ENCODE data around the gene KRT72.

The KRT72 gene

DNA sequence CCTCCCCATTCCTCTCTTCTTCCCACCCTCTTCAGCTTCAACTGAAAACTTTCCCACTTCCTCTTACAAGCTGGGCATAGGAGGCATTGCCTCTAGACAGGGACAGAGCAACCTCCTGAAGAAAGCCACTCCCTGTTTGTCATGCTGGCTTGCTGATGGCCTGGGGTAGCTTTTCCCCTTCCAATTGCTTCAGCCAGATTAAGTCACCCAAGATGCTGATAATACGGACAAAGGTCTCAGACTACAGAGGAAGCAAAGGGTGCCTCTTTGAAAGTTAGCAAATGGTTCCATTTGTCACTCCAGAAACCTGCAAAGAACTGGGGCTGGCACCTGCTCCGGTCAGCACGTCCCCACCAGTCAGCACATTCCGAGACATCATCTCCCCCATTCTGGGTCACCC lies 44.7 kb upstream of the KRT72 start:
- H3K27ac ChIP-seq (ENCODE audit: low read depth, low read length), result no peak overlapping the region
- H3K36me3 ChIP-seq (ENCODE audit: control insufficient read depth, low read length), result no peaks in the 10 kb centered on the region
- TF ChIP-seq, protein P1, sequence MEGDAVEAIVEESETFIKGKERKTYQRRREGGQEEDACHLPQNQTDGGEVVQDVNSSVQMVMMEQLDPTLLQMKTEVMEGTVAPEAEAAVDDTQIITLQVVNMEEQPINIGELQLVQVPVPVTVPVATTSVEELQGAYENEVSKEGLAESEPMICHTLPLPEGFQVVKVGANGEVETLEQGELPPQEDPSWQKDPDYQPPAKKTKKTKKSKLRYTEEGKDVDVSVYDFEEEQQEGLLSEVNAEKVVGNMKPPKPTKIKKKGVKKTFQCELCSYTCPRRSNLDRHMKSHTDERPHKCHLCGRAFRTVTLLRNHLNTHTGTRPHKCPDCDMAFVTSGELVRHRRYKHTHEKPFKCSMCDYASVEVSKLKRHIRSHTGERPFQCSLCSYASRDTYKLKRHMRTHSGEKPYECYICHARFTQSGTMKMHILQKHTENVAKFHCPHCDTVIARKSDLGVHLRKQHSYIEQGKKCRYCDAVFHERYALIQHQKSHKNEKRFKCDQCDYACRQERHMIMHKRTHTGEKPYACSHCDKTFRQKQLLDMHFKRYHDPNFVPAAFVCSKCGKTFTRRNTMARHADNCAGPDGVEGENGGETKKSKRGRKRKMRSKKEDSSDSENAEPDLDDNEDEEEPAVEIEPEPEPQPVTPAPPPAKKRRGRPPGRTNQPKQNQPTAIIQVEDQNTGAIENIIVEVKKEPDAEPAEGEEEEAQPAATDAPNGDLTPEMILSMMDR (IDR thresholded peaks at IDR 0.05; ENCODE audit: low read depth, low read length, poor library complexity, severe bottlenecking), result no peak
- no peak for TF ChIP-seq EZH2phosphoT487 (IDR thresholded peaks at IDR 0.05; ENCODE audit: borderline replicate concordance, low read length)
- no peaks in the 10 kb centered on the region for H3K4me1 ChIP-seq (ENCODE audit: control insufficient read depth, low read length)
- no peaks in the 10 kb centered on the region for H3K79me2 ChIP-seq (ENCODE audit: control insufficient read depth, low read length)
- H3K27me3 ChIP-seq (ENCODE audit: control insufficient read depth, low read length), result peaks cover 9% of the 10 kb centered on the region; the same call in 1 of the 2 replicates
- H4K20me1 ChIP-seq (ENCODE audit: control insufficient read depth, insufficient read depth, low read depth, low read length), result no peaks in the 10 kb centered on the region
- no peaks in the 10 kb centered on the region for H3K9me2 ChIP-seq (replicated peaks; ENCODE audit: control insufficient read depth, low read length)
- no peak overlapping the region for H3K4me2 ChIP-seq (ENCODE audit: low read length)
- no peaks in the 10 kb centered on the region for H3K9me3 ChIP-seq (ENCODE audit: control insufficient read depth, insufficient read depth, low read length)
- H3F3A ChIP-seq (ENCODE audit: control insufficient read depth, insufficient read depth), result no peaks in the 10 kb centered on the region
- no peak overlapping the region for H3K4me3 ChIP-seq (ENCODE audit: low read length)

DNA sequence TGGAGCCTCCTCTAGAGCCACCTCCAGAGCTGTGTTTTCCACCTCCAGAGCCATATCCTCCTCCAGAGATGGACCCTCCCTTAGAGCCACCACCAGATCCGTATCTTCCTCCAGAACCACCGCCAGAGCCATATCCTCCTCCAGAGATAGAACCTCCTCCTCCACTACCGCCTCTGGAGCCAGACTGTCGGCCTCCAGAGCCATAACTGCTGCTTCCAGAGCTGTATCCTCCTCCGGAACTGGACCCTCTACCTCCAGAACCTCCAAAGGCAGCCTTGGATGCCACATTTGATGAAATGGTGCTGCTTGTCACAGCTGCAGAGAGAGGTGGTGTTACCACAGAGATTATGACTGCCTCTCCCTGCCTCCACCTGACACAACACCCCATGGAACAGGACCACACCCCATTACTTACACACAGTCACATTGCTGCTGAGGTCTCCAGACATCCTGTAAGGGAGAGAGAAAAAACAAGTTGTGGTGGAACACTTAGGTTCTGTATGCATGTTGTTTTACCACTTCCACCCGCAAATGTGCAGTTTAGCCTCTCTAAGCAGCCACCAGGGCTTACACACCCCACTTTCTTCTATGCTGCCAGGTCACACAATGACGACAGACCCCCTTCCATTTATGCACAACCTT lies 44.0 kb upstream of the KRT72 start:
- Histone ChIP-seq H3K4me2 (ENCODE audit: low read length) (no peak overlapping the region), H3K27me3 (ENCODE audit: control insufficient read depth, low read length) (peaks cover 12% of the 10 kb centered on the region; the same call in 1 of the 2 replicates), H3K36me3 (ENCODE audit: control insufficient read depth, low read length) (no peaks in the 10 kb centered on the region), H3F3A (ENCODE audit: control insufficient read depth, insufficient read depth) (no peaks in the 10 kb centered on the region), H3K9me3 (ENCODE audit: control insufficient read depth, insufficient read depth, low read length) (no peaks in the 10 kb centered on the region), H3K4me1 (ENCODE audit: control insufficient read depth, low read length) (no peaks in the 10 kb centered on the region), H3K4me3 (ENCODE audit: low read length) (no peak overlapping the region), H4K20me1 (ENCODE audit: control insufficient read depth, insufficient read depth, low read depth, low read length) (no peaks in the 10 kb centered on the region), H3K9me2 (replicated peaks; ENCODE audit: control insufficient read depth, low read length) (no peaks in the 10 kb centered on the region), H3K79me2 (ENCODE audit: control insufficient read depth, low read length) (no peaks in the 10 kb centered on the region), H3K27ac (ENCODE audit: low read depth, low read length) (no peak overlapping the region)
- no peak for TF ChIP-seq EZH2phosphoT487 (IDR thresholded peaks at IDR 0.05; ENCODE audit: borderline replicate concordance, low read length)
- TF ChIP-seq, protein P1 (IDR thresholded peaks at IDR 0.05; ENCODE audit: low read depth, low read length, poor library complexity, severe bottlenecking), result no peak

DNA sequence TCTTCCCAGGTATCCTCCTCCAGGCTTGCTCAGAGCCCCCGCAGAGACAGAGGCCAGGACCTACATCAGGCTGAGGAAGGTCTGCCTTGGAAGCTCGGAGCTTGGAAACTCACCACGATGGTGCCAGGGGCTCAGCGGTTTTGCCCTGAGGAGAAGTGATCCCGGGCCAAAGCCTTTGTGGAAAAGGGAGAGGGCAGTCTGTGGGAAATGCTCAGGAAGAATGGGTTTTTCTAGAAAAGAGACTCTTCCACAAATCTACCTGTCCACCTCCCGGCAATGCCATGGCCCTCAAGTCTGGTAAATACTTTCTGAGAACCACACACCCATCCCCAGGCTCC lies 42.8 kb upstream of the KRT72 start:
- H3K79me2 ChIP-seq (ENCODE audit: control insufficient read depth, low read length), result no peaks in the 10 kb centered on the region
- no peaks in the 10 kb centered on the region for H3K4me1 ChIP-seq (ENCODE audit: control insufficient read depth, low read length)
- H3K4me3 ChIP-seq (ENCODE audit: low read length), result no peak overlapping the region
- H3K9me3 ChIP-seq (ENCODE audit: control insufficient read depth, insufficient read depth, low read length), result no peaks in the 10 kb centered on the region
- H3K4me2 ChIP-seq (ENCODE audit: low read length), result no peak overlapping the region
- H3K27me3 ChIP-seq (ENCODE audit: control insufficient read depth, low read length), result peaks cover 16% of the 10 kb centered on the region; the same call in 1 of the 2 replicates
- no peaks in the 10 kb centered on the region for H3K9me2 ChIP-seq (replicated peaks; ENCODE audit: control insufficient read depth, low read length)
- TF ChIP-seq, protein P1 (IDR thresholded peaks at IDR 0.05; ENCODE audit: low read depth, low read length, poor library complexity, severe bottlenecking), result no peak
- no peak for TF ChIP-seq EZH2phosphoT487 (IDR thresholded peaks at IDR 0.05; ENCODE audit: borderline replicate concordance, low read length)
- H3F3A ChIP-seq (ENCODE audit: control insufficient read depth, insufficient read depth), result no peaks in the 10 kb centered on the region
- H3K36me3 ChIP-seq (ENCODE audit: control insufficient read depth, low read length), result no peaks in the 10 kb centered on the region
- H3K27ac ChIP-seq (ENCODE audit: low read depth, low read length), result no peak overlapping the region
- no peaks in the 10 kb centered on the region for H4K20me1 ChIP-seq (ENCODE audit: control insufficient read depth, insufficient read depth, low read depth, low read length)

Data from DOHH2 (cell line).